IMR-90 (cell line): ENCODE measurements around the gene B3GALT4. TPM values are rescaled to one million over a fixed set of nuclear protein-coding genes. Genes with fewer than 3 reads are reported as not detected.
A peak's percentile ranks its signal among the peaks of the same experiment; 100 is the strongest.

Experiments used
- ATAC-seq: fragments of 200-7000 bp; cut with Tn5 transposase; 2 replicates; pipeline ENCODE4 v1.9.1; 2020; ENCODE audit warnings: low read depth, mild to moderate bottlenecking, moderate library complexity
- Bru-seq: library from RNA; stranded (reverse); fragments of 400-500 nt; gene quantifications from one replicate; lab custom pipeline; 2021; lab: Mats Ljungman, UMichigan
- BruChase-seq, 2 experiments: library from RNA; stranded (reverse); fragments of 400-500 nt; gene quantifications; one replicate each; lab custom pipeline; 2021; lab: Mats Ljungman, UMichigan
- BruUV-seq: library from RNA; stranded (reverse); fragments of 400-500 nt; replicated peaks from 2 replicates; lab custom pipeline; 2021; lab: Mats Ljungman, UMichigan
- CTCF ChIA-PET: fragments of 300-600 bp; formaldehyde crosslinking; extraction: SDS; loops from one replicate; lab custom pipeline; 2021; ENCODE audit warnings: antibody characterized with exemption; lab: Yijun Ruan, JAX
- POLR2A ChIA-PET: fragments of 300-600 bp; sonication (Branson Sonifier 250); formaldehyde crosslinking; loops from one replicate; lab custom pipeline; 2022; ENCODE audit warnings: antibody characterized with exemption; ENCODE audit not compliant: unreplicated experiment; lab: Charles Lee
- DNase-seq: peaks from one replicate; pipeline ENCODE4 v3.0.0; 2013
- H2AFZ ChIP-seq: replicated peaks from 2 replicates; pipeline ENCODE3; 2013; ENCODE audit warnings: low read length, mild to moderate bottlenecking; ENCODE audit not compliant: poor library complexity
- H2AK5ac ChIP-seq: 2 replicates; pipeline ENCODE4 v1.6.1; 2013; ENCODE audit warnings: low read depth, low read length, inconsistent platforms
- H2AK9ac ChIP-seq: replicated peaks from 2 replicates; pipeline ENCODE3; 2013; ENCODE audit warnings: mild to moderate bottlenecking, low read depth, low read length, moderate library complexity; ENCODE audit not compliant: poor library complexity
- H2BK120ac ChIP-seq: 2 replicates; pipeline ENCODE4 v1.6.1; 2013; ENCODE audit warnings: low read depth, low read length, inconsistent platforms
- H2BK15ac ChIP-seq: 3 replicates; pipeline ENCODE4 v1.6.1; 2013; ENCODE audit warnings: low read depth, low read length, inconsistent platforms
- H2BK20ac ChIP-seq: 2 replicates; pipeline ENCODE4 v1.6.1; 2013; ENCODE audit warnings: low read depth, mild to moderate bottlenecking, inconsistent platforms, low read length, moderate library complexity
- H2BK5ac ChIP-seq: 2 replicates; pipeline ENCODE4 v1.6.1; 2013; ENCODE audit warnings: mild to moderate bottlenecking, low read depth, low read length, inconsistent platforms; ENCODE audit not compliant: poor library complexity, severe bottlenecking
- H3K14ac ChIP-seq: replicated peaks from 2 replicates; pipeline ENCODE4 v1.6.1; 2013; ENCODE audit warnings: low read depth, low read length, inconsistent platforms
- H3K18ac ChIP-seq: 2 replicates; pipeline ENCODE4 v1.6.1; 2013; ENCODE audit warnings: low read depth, low read length, control low read depth
- H3K23ac ChIP-seq: 2 replicates; pipeline ENCODE4 v1.6.1; 2013; ENCODE audit warnings: low read depth, low read length, inconsistent platforms
- H3K27ac ChIP-seq: 2 replicates; pipeline ENCODE4 v1.5.1; 2013; ENCODE audit warnings: mild to moderate bottlenecking, control low read depth, low read length; ENCODE audit not compliant: insufficient read depth
- H3K27me3 ChIP-seq: 2 replicates; pipeline ENCODE4 v1.6.1; 2013; ENCODE audit warnings: low read length; ENCODE audit not compliant: control insufficient read depth, insufficient read depth
- H3K36me3 ChIP-seq: 2 replicates; pipeline ENCODE4 v1.6.1; 2013; ENCODE audit warnings: low read length, mixed read lengths; ENCODE audit not compliant: control insufficient read depth, insufficient read depth
- H3K4ac ChIP-seq: 2 replicates; pipeline ENCODE4 v1.6.1; 2013; ENCODE audit warnings: low read depth, low read length, inconsistent platforms
- H3K4me1 ChIP-seq: 2 replicates; pipeline ENCODE4 v1.6.1; 2013; ENCODE audit warnings: low read length, mixed read lengths; ENCODE audit not compliant: control insufficient read depth, insufficient read depth
- H3K4me2 ChIP-seq: 2 replicates; pipeline ENCODE4 v1.6.1; 2013; ENCODE audit warnings: low read depth, mild to moderate bottlenecking, control low read depth, low read length, moderate library complexity
- H3K4me3 ChIP-seq: 2 replicates; pipeline ENCODE4 v1.5.1; 2013; ENCODE audit warnings: low read depth, mild to moderate bottlenecking, control low read depth, low read length, moderate library complexity; ENCODE audit not compliant: insufficient read depth
- H3K56ac ChIP-seq: 2 replicates; pipeline ENCODE4 v1.6.1; 2013; ENCODE audit warnings: low read length, inconsistent platforms; ENCODE audit not compliant: insufficient read depth; ENCODE audit errors: extremely low read depth
- H3K79me1 ChIP-seq, 2 experiments: 2 replicates each; pipeline ENCODE4 v1.6.1; 2013; ENCODE audit warnings: low read length in 2 of 2, inconsistent platforms in 1 of 2, low read depth in 1 of 2
- H3K9ac ChIP-seq: 2 replicates; pipeline ENCODE4 v1.6.1; 2013; ENCODE audit warnings: low read depth, low read length, control low read depth
- H3K9me1 ChIP-seq: 2 replicates; pipeline ENCODE4 v1.6.1; 2013; ENCODE audit warnings: low read length, inconsistent platforms; ENCODE audit not compliant: insufficient read depth
- H3K9me3 ChIP-seq: 2 replicates; pipeline ENCODE4 v1.6.1; 2013; ENCODE audit warnings: low read length; ENCODE audit not compliant: control insufficient read depth, insufficient read depth
- H4K20me1 ChIP-seq: 2 replicates; pipeline ENCODE4 v1.6.1; 2013; ENCODE audit warnings: low read length, inconsistent platforms; ENCODE audit not compliant: insufficient read depth
- H4K5ac ChIP-seq: 2 replicates; pipeline ENCODE4 v1.6.1; 2013; ENCODE audit warnings: mild to moderate bottlenecking, low read depth, low read length, control low read depth
- H4K8ac ChIP-seq, 2 experiments: 2 replicates each; pipeline ENCODE4 v1.6.1; 2013; ENCODE audit warnings: low read depth in 2 of 2, low read length in 2 of 2, control low read depth in 1 of 2, inconsistent platforms in 1 of 2
- H4K91ac ChIP-seq: 2 replicates; pipeline ENCODE4 v1.6.1; 2013; ENCODE audit warnings: low read depth, low read length, inconsistent platforms; ENCODE audit not compliant: insufficient read depth
- BHLHE40 ChIP-seq: fragments of 150-350 bp; IDR thresholded peaks from 2 replicates; pipeline ENCODE4 v1.6.1; 2016; ENCODE audit warnings: mild to moderate bottlenecking, low read depth, low read length
- CTCF ChIP-seq: conservative IDR thresholded peaks from 2 replicates; pipeline ENCODE4 v1.5.1; 2012; ENCODE audit warnings: mild to moderate bottlenecking, low read depth, low read length, improper control_type of control experiment
- MAFK ChIP-seq: IDR thresholded peaks from 2 replicates; pipeline ENCODE4 v1.6.1; 2012; ENCODE audit warnings: low read depth, low read length, improper control_type of control experiment
- MXI1 ChIP-seq: IDR thresholded peaks from 2 replicates; pipeline ENCODE4 v1.6.1; 2012; ENCODE audit warnings: low read depth, mild to moderate bottlenecking, low read length, moderate library complexity, borderline replicate concordance
- POLR2A ChIP-seq: IDR thresholded peaks from 2 replicates; pipeline ENCODE4 v1.6.1; 2012; ENCODE audit warnings: mild to moderate bottlenecking, low read depth, low read length
- RAD21 ChIP-seq: IDR thresholded peaks from 2 replicates; pipeline ENCODE4 v1.6.1; 2012; ENCODE audit warnings: low read length, improper control_type of control experiment
- RCOR1 ChIP-seq: IDR thresholded peaks from 2 replicates; pipeline ENCODE4 v1.6.1; 2012; ENCODE audit warnings: mild to moderate bottlenecking, low read length, improper control_type of control experiment; ENCODE audit not compliant: insufficient replicate concordance
- SMC3 ChIP-seq: fragments of 150-350 bp; IDR thresholded peaks from 2 replicates; pipeline ENCODE4 v1.6.1; 2016; ENCODE audit warnings: low read depth, mild to moderate bottlenecking, antibody characterized with exemption, low read length, moderate library complexity
- WGBS, 2 experiments: methylation state at CpG; one replicate each; pipeline versions ENCODE4 v1.1.5 to v1.1.7; 2013; ENCODE audit warnings: missing lambda C conversion rate in 2 of 2; ENCODE audit not compliant: insufficient read length in 1 of 2; ENCODE audit errors: extremely low coverage in 2 of 2; 5-methylcytosine and 5-hydroxymethylcytosine counted together
- dilution Hi-C: fragments of 300-500 bp; cut with HindIII; formaldehyde crosslinking; loops from one replicate; pipeline ENCODE4 v1.14.3; 2018; ENCODE audit warnings: low sequenced_read_pairs; ENCODE audit not compliant: unreplicated experiment
- in situ Hi-C: fragments of 300-500 bp; cut with MboI; formaldehyde crosslinking; loops from 3 replicates; pipeline ENCODE4 v1.14.3; 2019; ENCODE audit warnings: low sequenced_read_pairs, inconsistent platforms, mixed read lengths
- intact Hi-C: fragments of 100-400 bp; cut with micrococcal nuclease; formaldehyde crosslinking; loops from 2 replicates; pipeline ENCODE4 v1.10.0; 2022
- long read RNA-seq: library from polyadenylated mRNA; unstranded; transcript quantifications from one replicate; pipeline ENCODE4 v2.0.0, GENCODE V29; 2021; ENCODE audit not compliant: unreplicated experiment
- polyA plus RNA-seq, 3 experiments: library from polyadenylated mRNA; depleted of rRNA; stranded (reverse); fragments of >200 nt; gene quantifications; 2 replicates each; pipeline ENCODE4 v1.2.3, GENCODE V29; 2012; ENCODE audit warnings: low replicate concordance in 1 of 3
- total RNA-seq: library from RNA; depleted of rRNA; stranded (reverse); fragments of >200 nt; gene quantifications from 2 replicates; pipeline ENCODE4 v1.2.3, GENCODE V29; 2012; rRNA removed

Gene B3GALT4
- total RNA-seq (0.72 and 0.83 TPM in 2 replicates), polyA plus RNA-seq (2012; rRNA removed) (0.49 and 0.70 TPM in 2 replicates), Bru-seq, nascent RNA (percentile 41 among the genes with signal in this experiment), BruChase-seq, experiment 1, labeled RNA remaining after a 6-hour chase (percentile 18 among the genes with signal in this experiment), BruChase-seq, experiment 2, labeled RNA remaining after a 2-hour chase (percentile 13 among the genes with signal in this experiment)
- 0.90 and 1.5 TPM in 2 replicates for polyA plus RNA-seq (2012; cell fraction: cytosol; rRNA removed)
- polyA plus RNA-seq (2012; cell fraction: nucleus; rRNA removed; ENCODE audit: low replicate concordance): 0.18 and 0.47 TPM in 2 replicates
- long read RNA-seq, partial matches to known transcripts: 0 of 3 reads
- long read RNA-seq, other reads (novel, unspliced or antisense): 1 of 3 reads

GRCh38 chr6:33276864-33277662, at the start of gene B3GALT4:
TSS of gene B3GALT4 (plus strand) at chr6:33277123. CDS start at chr6:33277420, 297 bp downstream.
- no peak within 1 kb of the TSS for H2BK120ac ChIP-seq
- H3K14ac ChIP-seq: peak within 1 kb of the TSS; percentile 83
- peak within 1 kb of the TSS; percentile 59; the same call in 1 of the 2 replicates for H2AK5ac ChIP-seq
- peak within 1 kb of the TSS; percentile 94 for H2AK9ac ChIP-seq
- peak within 1 kb of the TSS; percentile 48 for H3K27ac ChIP-seq
- H3K56ac ChIP-seq: peak within 1 kb of the TSS; percentile 16; the same call in 1 of the 2 replicates
- H4K91ac ChIP-seq: peak within 1 kb of the TSS; percentile 49
- H3K4me2 ChIP-seq: peak within 1 kb of the TSS; percentile 71
- peaks cover 9% of the 10 kb centered on the region for H3K9me1 ChIP-seq
- peaks cover 63% of the 10 kb centered on the region for H3K36me3 ChIP-seq
- peak within 1 kb of the TSS; percentile 72 for H4K5ac ChIP-seq
- H2BK15ac ChIP-seq: no peak within 1 kb of the TSS
- H3K27me3 ChIP-seq: no peaks in the 10 kb centered on the region
- peak within 1 kb of the TSS; percentile 62 for H2BK5ac ChIP-seq
- ChIA-PET CTCF (interaction anchor here (1.8 kb wide), 1 partner anchor 20 kb away, joined by 5 read pairs; no protein-coding TSS in a partner anchor), POLR2A (interaction anchor here (1.8 kb wide), 1 partner anchor 12 kb away, joined by 10 read pairs; the partner anchor contains the start of genes PFDN6 and WDR46)
- intact Hi-C loops: no loop called here
- ATAC-seq: peak; percentile 65
- peaks cover 79% of the 10 kb centered on the region for H4K20me1 ChIP-seq
- H3K9me3 ChIP-seq: no peaks in the 10 kb centered on the region
- dilution Hi-C loops: no loop called here
- peak; percentile 68 for DNase-seq
- H3K79me1 ChIP-seq: peaks cover 16 to 53% of the 10 kb centered on the region in 2 experiments
- no TSS peak for BruUV-seq
- H2BK20ac ChIP-seq: no peak within 1 kb of the TSS
- peak within 1 kb of the TSS; percentile 57 for H3K4ac ChIP-seq
- peak within 1 kb of the TSS; percentile 6; the same call in 1 of the 2 replicates for H3K18ac ChIP-seq
- H3K23ac ChIP-seq: peak within 1 kb of the TSS; percentile 36; the same call in 1 of the 2 replicates
- peaks cover 14% of the 10 kb centered on the region for H3K4me1 ChIP-seq
- peak within 1 kb of the TSS; percentile 62 for H3K9ac ChIP-seq
- H2AFZ ChIP-seq: peak within 1 kb of the TSS; percentile 80
- WGBS, 2 experiments: 2% methylated on average over 64 of the region's 80 CpGs; no CpG with 5 or more reads in 1 of the 2 experiments
- H4K8ac ChIP-seq: peak within 1 kb of the TSS; percentile 27 to 84; a peak in 3 of 4 replicates
- TF ChIP-seq SMC3: 0 out of 2 replicates have a peak, but pooled peaks have one; percentile 18
- TF ChIP-seq BHLHE40: no peak
- peak; percentile 50; the same call in 1 of the 2 replicates for TF ChIP-seq POLR2A
- peak; percentile 44 for TF ChIP-seq CTCF
- TF ChIP-seq MAFK: no peak
- TF ChIP-seq MXI1: peak; percentile 50; the same call in 1 of the 2 replicates
- peak; percentile 9 for TF ChIP-seq RCOR1
- TF ChIP-seq RAD21: peak; percentile 24; the same call in 1 of the 2 replicates
- peak within 1 kb of the TSS; percentile 46 for H3K4me3 ChIP-seq
- in situ Hi-C loops: no loop called here
